Measurements from ENCODE around the gene CCDC97.

The CCDC97 gene

GRCh38 chr19:41311072-41311471 is 1.1 kb downstream of the CCDC97 start:
- Histone ChIP-seq H3K4me3 (ENCODE audit: low read depth, low read length) (peak overlapping the region; percentile 92), H3K36me3 (peaks cover 52% of the 10 kb centered on the region), H3K9me3 (ENCODE audit: severe bottlenecking) (no peaks in the 10 kb centered on the region), H3K27ac (peak overlapping the region; percentile 91), H3K27me3 (ENCODE audit: insufficient read depth, low read depth, severe bottlenecking) (no peaks in the 10 kb centered on the region)
- TF ChIP-seq CTCF (IDR thresholded peaks at IDR 0.05; ENCODE audit: low read depth, low read length) = no peak
- no peak for DNase-seq

- TF ChIP-seq CTCF (IDR thresholded peaks at IDR 0.05; ENCODE audit: low read depth, low read length) = no peak
- Histone ChIP-seq H3K36me3 (peaks cover 52% of the 10 kb centered on the region), H3K9me3 (ENCODE audit: severe bottlenecking) (no peaks in the 10 kb centered on the region), H3K27ac (no peak overlapping the region), H3K27me3 (ENCODE audit: insufficient read depth, low read depth, severe bottlenecking) (no peaks in the 10 kb centered on the region), H3K4me3 (ENCODE audit: low read depth, low read length) (no peak overlapping the region)
- no peak for DNase-seq
Measured at GRCh38 chr19:41311613-41312012, 1.6 kb downstream of the CCDC97 start.

GRCh38 chr19:41316306-41316920 is 6.4 kb downstream of the CCDC97 start:
- H3K27me3 ChIP-seq (ENCODE audit: insufficient read depth, low read depth, severe bottlenecking) = no peaks in the 10 kb centered on the region
- no peaks in the 10 kb centered on the region for H3K9me3 ChIP-seq (ENCODE audit: severe bottlenecking)
- no peak for TF ChIP-seq CTCF (IDR thresholded peaks at IDR 0.05; ENCODE audit: low read depth, low read length)
- peaks cover 64% of the 10 kb centered on the region for H3K36me3 ChIP-seq
- DNase-seq = no peak
- no peak overlapping the region for H3K4me3 ChIP-seq (ENCODE audit: low read depth, low read length)
- H3K27ac ChIP-seq = no peak overlapping the region

- H3K4me3 ChIP-seq (ENCODE audit: low read depth, low read length) = no peak overlapping the region
- no peak for TF ChIP-seq CTCF (IDR thresholded peaks at IDR 0.05; ENCODE audit: low read depth, low read length)
- H3K27ac ChIP-seq = no peak overlapping the region
- peaks cover 59% of the 10 kb centered on the region for H3K36me3 ChIP-seq
- H3K27me3 ChIP-seq (ENCODE audit: insufficient read depth, low read depth, severe bottlenecking) = no peaks in the 10 kb centered on the region
- DNase-seq = no peak
- H3K9me3 ChIP-seq (ENCODE audit: severe bottlenecking) = no peaks in the 10 kb centered on the region
Measured at GRCh38 chr19:41318696-41319499, 8.9 kb downstream of the CCDC97 start.

- DNase-seq = no peak
- TF ChIP-seq CTCF (IDR thresholded peaks at IDR 0.05; ENCODE audit: low read depth, low read length) = no peak
- H3K36me3 ChIP-seq = peaks cover 53% of the 10 kb centered on the region
- no peaks in the 10 kb centered on the region for H3K9me3 ChIP-seq (ENCODE audit: severe bottlenecking)
- no peak overlapping the region for H3K27ac ChIP-seq
- no peak overlapping the region for H3K4me3 ChIP-seq (ENCODE audit: low read depth, low read length)
- no peaks in the 10 kb centered on the region for H3K27me3 ChIP-seq (ENCODE audit: insufficient read depth, low read depth, severe bottlenecking)
Measured at GRCh38 chr19:41319500-41320184, 9.7 kb downstream of the CCDC97 start.
